Hepatocyte (in vitro differentiated cells): ENCODE results near the gene STAB2. TPM values are rescaled to one million over a fixed set of nuclear protein-coding genes. Genes with fewer than 3 reads are reported as not detected.

ENCODE experiments used
- DNase-seq: peaks from one replicate; pipeline ENCODE4 v3.0.0-alpha.2; 2016; ENCODE audit warnings: low spot score
- H2AFZ ChIP-seq: fragments of 200-600 bp; sonication (generic); 2 replicates; pipeline ENCODE4 v1.6.0; 2016; ENCODE audit warnings: antibody characterized with exemption, mild to moderate bottlenecking
- H3K27ac ChIP-seq: fragments of 200-600 bp; sonication (generic); 2 replicates; pipeline ENCODE4 v1.5.1; 2016; ENCODE audit warnings: mild to moderate bottlenecking
- H3K27me3 ChIP-seq: fragments of 200-600 bp; sonication (generic); 2 replicates; pipeline ENCODE4 v1.6.1; 2016
- H3K36me3 ChIP-seq: fragments of 200-600 bp; sonication (generic); replicated peaks from 2 replicates; pipeline ENCODE4 v1.5.1; 2016; ENCODE audit warnings: low read depth; ENCODE audit not compliant: insufficient read depth
- H3K4me1 ChIP-seq: fragments of 200-600 bp; sonication (generic); 2 replicates; pipeline ENCODE4 v1.5.1; 2016; ENCODE audit warnings: mild to moderate bottlenecking, moderate library complexity; ENCODE audit not compliant: insufficient read depth
- H3K4me2 ChIP-seq: fragments of 200-600 bp; sonication (generic); 2 replicates; pipeline ENCODE4 v1.6.0; 2016
- H3K4me3 ChIP-seq: fragments of 200-600 bp; sonication (generic); 2 replicates; pipeline ENCODE4 v1.5.1; 2016; ENCODE audit warnings: mild to moderate bottlenecking
- H3K79me2 ChIP-seq: fragments of 200-600 bp; sonication (generic); 2 replicates; pipeline ENCODE4 v1.6.0; 2017; ENCODE audit warnings: mild to moderate bottlenecking
- H3K9me2 ChIP-seq: fragments of 200-600 bp; sonication (generic); replicated peaks from 2 replicates; pipeline ENCODE4 v1.6.0; 2017; ENCODE audit warnings: mild to moderate bottlenecking; ENCODE audit not compliant: insufficient read depth
- H3K9me3 ChIP-seq: fragments of 200-600 bp; sonication (generic); 2 replicates; pipeline ENCODE4 v1.5.1; 2016; ENCODE audit warnings: low read depth, mild to moderate bottlenecking
- H4K20me1 ChIP-seq: fragments of 200-600 bp; sonication (generic); 2 replicates; pipeline ENCODE4 v1.6.0; 2016; ENCODE audit warnings: mild to moderate bottlenecking; ENCODE audit not compliant: insufficient read depth, poor library complexity, severe bottlenecking
- EZH2 ChIP-seq: fragments of 200-600 bp; sonication (generic); IDR thresholded peaks from 2 replicates; pipeline ENCODE4 v1.6.1; 2016; ENCODE audit warnings: antibody characterized with exemption, mild to moderate bottlenecking, borderline replicate concordance
- EZH2phosphoT487 ChIP-seq: fragments of 200-600 bp; sonication (generic); IDR thresholded peaks from one replicate; pipeline ENCODE4 v1.6.1; 2018; ENCODE audit warnings: antibody characterized with exemption, mild to moderate bottlenecking, low read depth, moderate library complexity; ENCODE audit not compliant: unreplicated experiment, severe bottlenecking
- WGBS: methylation state at CpG from one replicate; pipeline ENCODE4 v1.1.6; 2016; ENCODE audit warnings: low lambda C conversion rate; ENCODE audit errors: missing lambda C conversion rate; 5-methylcytosine and 5-hydroxymethylcytosine counted together
- polyA plus RNA-seq: library from polyadenylated mRNA; unstranded; fragments of >200 nt; fragmentation: Nextera tagmentation; extraction: Ambion mirVana; gene quantifications from 2 replicates; pipeline ENCODE4 v1.2.1, GENCODE V29; 2016
- total RNA-seq: library from RNA; depleted of rRNA; stranded (reverse); fragments of >200 nt; gene quantifications from 2 replicates; pipeline ENCODE4 v1.2.3, GENCODE V29; 2014
- TF ChIP-seq, protein P1 (sequence below): fragments of 200-600 bp; sonication (generic); IDR thresholded peaks from 2 replicates; pipeline ENCODE4 v1.5.1; 2016; ENCODE audit warnings: antibody characterized with exemption, mild to moderate bottlenecking; ENCODE audit not compliant: poor library complexity

STAB2 gene
- total and polyA plus RNA-seq, 2 experiments from 2014 or later = not detected

DNA sequence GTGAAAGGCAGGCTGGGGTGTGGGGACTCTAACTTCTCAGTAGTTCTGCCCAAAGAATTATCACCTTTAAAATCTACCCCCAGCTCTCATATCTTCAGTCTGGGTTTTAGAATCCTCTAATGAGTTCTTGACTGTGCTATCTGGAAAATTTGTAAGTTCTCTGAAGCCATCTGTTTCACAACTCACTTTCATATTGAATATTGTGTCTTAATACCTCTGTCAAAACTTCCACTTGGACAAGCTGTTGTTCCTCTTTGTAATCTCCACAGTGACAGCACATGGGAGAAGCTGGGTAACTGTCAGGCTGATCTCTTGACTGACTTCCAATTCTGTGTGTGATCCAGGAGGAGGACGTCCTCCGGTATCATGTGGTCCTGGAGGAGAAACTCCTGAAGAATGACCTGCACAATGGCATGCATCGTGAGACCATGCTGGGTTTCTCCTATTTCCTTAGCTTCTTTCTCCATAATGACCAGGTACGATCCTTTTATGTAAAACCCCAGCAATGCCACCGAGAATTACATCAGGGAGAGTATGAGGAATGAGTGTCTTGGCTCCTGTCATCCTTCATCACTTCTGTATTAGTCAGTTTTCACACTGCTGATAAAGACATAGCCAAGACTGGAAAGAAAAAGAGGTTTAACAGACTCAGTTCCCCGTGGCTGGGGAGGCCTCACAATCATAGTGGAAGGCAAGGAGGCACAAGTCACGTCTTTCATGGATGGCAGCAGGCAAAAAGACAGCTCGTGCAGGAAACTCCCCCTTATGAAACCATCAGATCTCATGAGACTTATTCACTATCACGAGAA is 111.9 kb downstream of the STAB2 start:
- no peaks in the 10 kb centered on the region for H3K36me3 ChIP-seq
- no peaks in the 10 kb centered on the region for H3K4me1 ChIP-seq
- H3K9me3 ChIP-seq = no peaks in the 10 kb centered on the region
- no peak overlapping the region for H3K4me3 ChIP-seq
- peaks cover 10% of the 10 kb centered on the region for H3K27me3 ChIP-seq
- no peak for TF ChIP-seq EZH2
- TF ChIP-seq, protein P1, sequence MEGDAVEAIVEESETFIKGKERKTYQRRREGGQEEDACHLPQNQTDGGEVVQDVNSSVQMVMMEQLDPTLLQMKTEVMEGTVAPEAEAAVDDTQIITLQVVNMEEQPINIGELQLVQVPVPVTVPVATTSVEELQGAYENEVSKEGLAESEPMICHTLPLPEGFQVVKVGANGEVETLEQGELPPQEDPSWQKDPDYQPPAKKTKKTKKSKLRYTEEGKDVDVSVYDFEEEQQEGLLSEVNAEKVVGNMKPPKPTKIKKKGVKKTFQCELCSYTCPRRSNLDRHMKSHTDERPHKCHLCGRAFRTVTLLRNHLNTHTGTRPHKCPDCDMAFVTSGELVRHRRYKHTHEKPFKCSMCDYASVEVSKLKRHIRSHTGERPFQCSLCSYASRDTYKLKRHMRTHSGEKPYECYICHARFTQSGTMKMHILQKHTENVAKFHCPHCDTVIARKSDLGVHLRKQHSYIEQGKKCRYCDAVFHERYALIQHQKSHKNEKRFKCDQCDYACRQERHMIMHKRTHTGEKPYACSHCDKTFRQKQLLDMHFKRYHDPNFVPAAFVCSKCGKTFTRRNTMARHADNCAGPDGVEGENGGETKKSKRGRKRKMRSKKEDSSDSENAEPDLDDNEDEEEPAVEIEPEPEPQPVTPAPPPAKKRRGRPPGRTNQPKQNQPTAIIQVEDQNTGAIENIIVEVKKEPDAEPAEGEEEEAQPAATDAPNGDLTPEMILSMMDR = no peak
- no peak for TF ChIP-seq EZH2phosphoT487
- no peaks in the 10 kb centered on the region for H3K79me2 ChIP-seq
- no peak overlapping the region for H2AFZ ChIP-seq
- no peak overlapping the region for H3K4me2 ChIP-seq
- WGBS = 85% methylated on average over 9 of the region's 9 CpGs
- no peak overlapping the region for H3K27ac ChIP-seq
- no peaks in the 10 kb centered on the region for H3K9me2 ChIP-seq
- no peaks in the 10 kb centered on the region for H4K20me1 ChIP-seq
- no peak for DNase-seq

DNA sequence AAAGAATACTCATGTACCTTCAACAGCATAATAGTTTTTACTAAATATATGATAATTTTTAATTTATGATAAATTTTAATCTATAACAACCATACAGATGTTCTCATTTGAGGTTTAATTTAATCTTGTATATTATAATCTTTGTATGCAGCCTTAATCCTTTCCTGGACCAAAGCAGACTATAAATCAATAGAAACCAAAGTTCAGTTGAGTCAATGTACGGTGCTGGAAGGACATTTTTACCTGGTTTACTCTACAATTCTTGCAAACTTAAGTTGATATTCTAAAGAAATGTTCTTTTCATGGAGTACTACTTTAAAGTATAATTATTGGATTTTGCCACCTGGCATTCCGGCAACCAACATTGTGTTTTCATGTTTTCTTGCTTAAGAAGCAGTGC is 118.0 kb downstream of the STAB2 start:
- H3K27me3 ChIP-seq = no peaks in the 10 kb centered on the region
- 80% methylated on average over 2 of the region's 2 CpGs for WGBS
- H3K79me2 ChIP-seq = no peaks in the 10 kb centered on the region
- H3K36me3 ChIP-seq = no peaks in the 10 kb centered on the region
- no peak for DNase-seq
- H4K20me1 ChIP-seq = no peaks in the 10 kb centered on the region
- no peak overlapping the region for H2AFZ ChIP-seq
- TF ChIP-seq, protein P1 = no peak
- TF ChIP-seq EZH2phosphoT487 (no peak), EZH2 (no peak)
- no peak overlapping the region for H3K4me3 ChIP-seq
- H3K9me3 ChIP-seq = no peaks in the 10 kb centered on the region
- no peaks in the 10 kb centered on the region for H3K4me1 ChIP-seq
- no peaks in the 10 kb centered on the region for H3K9me2 ChIP-seq
- H3K27ac ChIP-seq = no peak overlapping the region
- no peak overlapping the region for H3K4me2 ChIP-seq

- H3K4me1 ChIP-seq = no peaks in the 10 kb centered on the region
- H3K36me3 ChIP-seq = no peaks in the 10 kb centered on the region
- TF ChIP-seq, protein P1 = peak; percentile 6
- TF ChIP-seq EZH2 = no peak
- H3K9me3 ChIP-seq = no peaks in the 10 kb centered on the region
- peaks cover 3% of the 10 kb centered on the region for H3K27me3 ChIP-seq
- WGBS = 84% methylated on average over 2 of the region's 2 CpGs
- H3K4me2 ChIP-seq = no peak overlapping the region
- no peaks in the 10 kb centered on the region for H4K20me1 ChIP-seq
- DNase-seq = no peak
- no peaks in the 10 kb centered on the region for H3K79me2 ChIP-seq
- H3K27ac ChIP-seq = no peak overlapping the region
- H2AFZ ChIP-seq = no peak overlapping the region
- H3K9me2 ChIP-seq = no peaks in the 10 kb centered on the region
- H3K4me3 ChIP-seq = no peak overlapping the region
These were observed 118.9 kb downstream of the STAB2 start for GRCh38 chr12:103705927-103706326.

GRCh38 chr12:103707446-103707845 is 120.4 kb downstream of the STAB2 start:
- no peaks in the 10 kb centered on the region for H4K20me1 ChIP-seq

More at GRCh38 chr12:103707446-103707845, 120.4 kb downstream of the STAB2 start:
- Histone ChIP-seq H3K9me2 (no peaks in the 10 kb centered on the region), H3K4me3 (no peak overlapping the region), H3K27ac (no peak overlapping the region), H3K79me2 (no peaks in the 10 kb centered on the region), H3K36me3 (no peaks in the 10 kb centered on the region), H3K4me2 (no peak overlapping the region), H3K9me3 (no peaks in the 10 kb centered on the region), H2AFZ (no peak overlapping the region), H3K4me1 (no peaks in the 10 kb centered on the region), H3K27me3 (peaks cover 3% of the 10 kb centered on the region)
- TF ChIP-seq EZH2 (no peak), EZH2phosphoT487 (no peak)
- TF ChIP-seq, protein P1 = no peak
- no peak for DNase-seq
